ENCODE results near the gene PRM2. TPM values are rescaled to one million over a fixed set of nuclear protein-coding genes. Genes with fewer than 3 reads are reported as not detected.
"Not testable (repeated sequence)": the region's sequence is repeated elsewhere in the genome, so short reads cannot be mapped to it uniquely, and the experiment has no call there.

PRM2 gene
- total RNA-seq, 2 experiments from 2014 or later, result not detected

DNA sequence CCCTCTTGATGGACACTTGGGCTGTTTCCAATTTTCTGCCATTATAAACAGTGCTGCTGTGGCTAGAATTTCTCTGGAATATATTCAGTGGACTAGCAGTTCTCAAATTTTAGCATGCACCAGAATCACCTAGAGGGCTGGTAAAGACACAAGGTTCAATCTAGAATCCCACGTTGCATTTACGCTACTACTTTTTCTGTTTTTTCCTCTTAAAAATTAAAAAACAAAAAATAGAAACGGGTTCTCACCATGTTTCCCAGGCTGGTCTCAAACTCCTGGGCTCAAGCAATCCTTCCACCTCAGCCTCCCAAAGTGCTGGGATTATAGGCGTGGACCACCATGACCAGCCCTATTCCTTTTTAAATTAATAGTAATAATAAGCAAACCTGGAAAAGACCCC is 19.4 kb upstream of the PRM2 start:
- CTCF ChIA-PET, result no interaction called here
- Mint-ChIP-seq H3K4me1 (ENCODE audit: low read depth) (peaks cover 18% of the 10 kb centered on the region), H3K36me3 (no peaks in the 10 kb centered on the region), H3K27ac (no peak overlapping the region), H3K27me3 (peaks cover 6% of the 10 kb centered on the region), H3K4me3 (no peak overlapping the region), H3K9me3 (no peaks in the 10 kb centered on the region)
- POLR2A ChIA-PET, result no interaction called here
- no peak for DNase-seq
- intact Hi-C loops (cut with micrococcal nuclease), result loop anchor here (5.0 kb wide), 1 partner anchor 33 kb away; no protein-coding TSS in a partner anchor

DNA sequence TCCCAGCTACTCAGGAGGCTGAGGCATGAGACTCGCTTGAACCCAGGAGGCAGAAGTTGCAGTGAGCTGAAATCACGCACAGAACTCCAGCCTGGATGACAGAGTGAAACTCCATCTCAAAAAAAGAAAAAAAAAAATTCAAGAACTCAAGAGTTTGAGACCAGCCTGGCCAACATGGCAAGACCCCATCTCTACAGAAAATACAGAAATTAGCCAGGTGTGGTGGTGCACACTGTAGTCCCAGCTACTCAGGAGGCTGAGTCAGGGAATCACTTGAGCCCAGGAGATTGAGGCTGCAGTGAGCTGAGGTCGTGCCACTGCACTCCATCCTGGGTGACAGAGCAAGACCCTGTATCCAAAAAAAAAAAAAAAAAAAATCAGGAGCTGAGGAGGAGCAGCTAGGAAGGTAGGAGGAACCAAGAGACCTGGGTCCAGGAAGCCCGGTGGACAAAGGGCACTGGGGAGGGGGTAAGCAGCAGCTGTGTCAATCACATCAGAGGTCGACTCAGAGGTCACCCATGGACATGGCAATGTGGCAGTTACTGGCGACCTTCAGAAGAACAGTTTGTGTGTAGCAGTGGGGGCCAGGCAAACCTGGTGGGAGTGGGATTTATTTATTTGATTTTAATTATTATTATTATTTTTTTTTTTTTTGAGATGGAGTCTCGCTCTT is 15.9 kb upstream of the PRM2 start:
- H3K4me3 Mint-ChIP-seq, result no peak overlapping the region
- CTCF ChIA-PET, result interaction anchor here (0.8 kb wide), 1 partner anchor 328 kb away, joined by 3 read pairs; no protein-coding TSS in a partner anchor
- no peaks in the 10 kb centered on the region for H3K9me3 Mint-ChIP-seq
- no peaks in the 10 kb centered on the region for H3K36me3 Mint-ChIP-seq
- intact Hi-C loops (cut with micrococcal nuclease), result no loop called here
- peaks cover 10% of the 10 kb centered on the region for H3K27me3 Mint-ChIP-seq
- H3K4me1 Mint-ChIP-seq (ENCODE audit: low read depth), result peaks cover 13% of the 10 kb centered on the region
- no peak for DNase-seq
- H3K27ac Mint-ChIP-seq, result no peak overlapping the region
- POLR2A ChIA-PET, result no interaction called here

GRCh38 chr16:11291091-11291703 is 14.9 kb upstream of the PRM2 start:
- intact Hi-C loops (cut with micrococcal nuclease), result no loop called here
- Mint-ChIP-seq H3K4me1 (ENCODE audit: low read depth) (peaks cover 10% of the 10 kb centered on the region), H3K4me3 (no peak overlapping the region), H3K27ac (no peak overlapping the region), H3K9me3 (no peaks in the 10 kb centered on the region), H3K27me3 (peaks cover 10% of the 10 kb centered on the region), H3K36me3 (no peaks in the 10 kb centered on the region)
- POLR2A ChIA-PET, result no interaction called here
- CTCF ChIA-PET, result interaction anchor here (0.8 kb wide), 1 partner anchor 327 kb away, joined by 3 read pairs; no protein-coding TSS in a partner anchor
- DNase-seq, result no peak

DNA sequence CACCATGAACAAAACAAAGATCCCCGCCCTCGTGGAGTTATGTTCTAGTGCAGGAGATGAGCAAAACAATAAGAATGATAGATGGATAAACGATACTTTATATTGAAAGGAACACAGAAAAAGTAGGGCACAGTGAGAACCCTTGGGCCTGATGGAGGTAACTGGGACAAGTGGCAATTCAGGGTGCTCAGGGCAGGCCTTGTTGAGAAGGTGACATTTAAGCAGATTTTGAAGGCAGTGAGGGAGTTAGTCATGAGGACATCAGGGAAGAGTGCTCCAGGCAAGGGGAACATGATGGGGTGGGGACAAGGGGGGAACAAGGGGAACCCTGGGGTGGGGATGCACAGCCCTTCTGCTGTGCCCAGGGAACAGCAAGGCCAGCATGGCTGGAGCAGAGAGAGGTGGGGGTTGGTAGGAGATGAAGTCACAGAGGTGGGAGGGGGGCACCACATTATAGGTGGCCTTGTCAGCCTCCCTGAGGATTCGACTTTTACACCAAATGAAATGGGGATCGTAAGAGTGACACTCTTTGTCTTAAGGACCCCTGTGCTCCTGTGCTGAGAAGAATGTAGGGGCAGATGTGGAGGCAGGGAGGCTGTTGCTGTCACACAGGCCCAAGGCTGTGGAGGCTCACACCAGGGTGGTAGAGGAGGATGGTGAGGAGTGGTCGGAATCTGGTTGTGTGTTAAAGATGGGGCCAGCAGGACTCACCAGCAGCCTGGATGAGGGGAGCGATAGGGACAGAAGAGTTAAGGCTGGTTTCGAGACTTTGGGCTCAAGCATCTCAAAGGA is 14.0 kb upstream of the PRM2 start:
- peaks cover 19% of the 10 kb centered on the region for H3K4me1 Mint-ChIP-seq (ENCODE audit: low read depth)

GRCh38 chr16:11289696-11290095 is 13.4 kb upstream of the PRM2 start:
- H3K9me3 Mint-ChIP-seq; H3K27ac Mint-ChIP-seq; intact Hi-C loops (cut with micrococcal nuclease); H3K4me3 Mint-ChIP-seq; CTCF ChIA-PET; POLR2A ChIA-PET; DNase-seq; H3K36me3 Mint-ChIP-seq: not testable (repeated sequence)
- Mint-ChIP-seq H3K27me3 (peaks cover 10% of the 10 kb centered on the region), H3K4me1 (ENCODE audit: low read depth) (peaks cover 20% of the 10 kb centered on the region)

More for the DNA sequence above, 14.0 kb upstream of the PRM2 start:
- Mint-ChIP-seq H3K27ac (no peak overlapping the region), H3K4me3 (no peak overlapping the region), H3K9me3 (no peaks in the 10 kb centered on the region), H3K27me3 (peaks cover 10% of the 10 kb centered on the region), H3K36me3 (no peaks in the 10 kb centered on the region)
- ChIA-PET CTCF (no interaction called here), POLR2A (no interaction called here)
- DNase-seq, result no peak
- intact Hi-C loops (cut with micrococcal nuclease), result no loop called here

GRCh38 chr16:11289202-11289601 is 12.9 kb upstream of the PRM2 start:
- no peaks in the 10 kb centered on the region for H3K9me3 Mint-ChIP-seq
- CTCF ChIA-PET, result no interaction called here

GRCh38 chr16:11285842-11286241 is 9.6 kb upstream of the PRM2 start:
- no peak for DNase-seq
- Mint-ChIP-seq H3K27me3 (peaks cover 8% of the 10 kb centered on the region), H3K9me3 (no peaks in the 10 kb centered on the region), H3K36me3 (no peaks in the 10 kb centered on the region), H3K4me3 (no peak overlapping the region), H3K27ac (peak overlapping the region; percentile 35), H3K4me1 (ENCODE audit: low read depth) (peaks cover 20% of the 10 kb centered on the region)
- ChIA-PET POLR2A (interaction anchor here (1.0 to 1.2 kb wide), 3 partner anchors 22 to 69 kb away, joined by 3 read pairs; partner anchors contain the start of gene SOCS1), CTCF (interaction anchor here (1.3 kb wide), 1 partner anchor 321 kb away, joined by 4 read pairs; no protein-coding TSS in a partner anchor)
- intact Hi-C loops (cut with micrococcal nuclease), result no loop called here

More at GRCh38 chr16:11289202-11289601, 12.9 kb upstream of the PRM2 start:
- no peaks in the 10 kb centered on the region for H3K36me3 Mint-ChIP-seq
- no peak overlapping the region for H3K27ac Mint-ChIP-seq
- H3K27me3 Mint-ChIP-seq, result peaks cover 10% of the 10 kb centered on the region
- POLR2A ChIA-PET, result no interaction called here
- H3K4me1 Mint-ChIP-seq (ENCODE audit: low read depth), result peaks cover 20% of the 10 kb centered on the region
- no peak for DNase-seq
- H3K4me3 Mint-ChIP-seq, result no peak overlapping the region
- intact Hi-C loops (cut with micrococcal nuclease), result no loop called here

DNA sequence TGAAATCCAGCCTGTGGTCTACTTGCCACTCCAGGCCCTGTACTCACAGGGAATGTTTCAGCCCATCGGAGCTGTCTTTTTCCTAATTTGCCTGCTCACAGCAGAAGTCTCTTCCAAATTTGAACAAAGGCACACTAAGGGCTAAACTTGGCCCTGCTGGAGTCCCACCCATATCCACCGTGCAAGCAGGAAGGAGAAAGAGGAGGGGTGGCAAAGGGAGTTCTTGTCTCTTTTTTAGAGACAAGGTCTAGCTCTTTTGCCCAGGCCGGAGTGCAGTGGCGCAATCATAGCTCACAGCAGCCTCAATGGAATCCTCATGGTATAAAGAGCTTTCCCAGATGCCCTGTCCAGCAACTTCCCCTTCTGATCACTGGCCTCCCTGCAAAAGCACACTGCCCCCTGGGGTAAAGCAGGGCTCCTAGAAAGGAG is 7.6 kb upstream of the PRM2 start:
- Mint-ChIP-seq H3K27me3 (peaks cover 8% of the 10 kb centered on the region), H3K4me3 (no peak overlapping the region), H3K4me1 (ENCODE audit: low read depth) (peaks cover 20% of the 10 kb centered on the region), H3K36me3 (no peaks in the 10 kb centered on the region), H3K27ac (no peak overlapping the region), H3K9me3 (no peaks in the 10 kb centered on the region)
- intact Hi-C loops (cut with micrococcal nuclease), result no loop called here
- DNase-seq, result no peak
- CTCF ChIA-PET, result interaction anchor here (0.6 to 1.6 kb wide), 2 partner anchors 28 to 88 kb away, joined by 3 to 4 read pairs; partner anchors contain the start of gene SOCS1
- POLR2A ChIA-PET, result no interaction called here

GRCh38 chr16:11280616-11281522 is 4.6 kb upstream of the PRM2 start, which contains the start of gene PRM1:
TSS of gene PRM1 (minus strand) at chr16:11281330. CDS start at chr16:11281238, 92 bp downstream.
- DNase-seq, result no peak
- Mint-ChIP-seq H3K36me3 (no peaks in the 10 kb centered on the region), H3K9me3 (no peaks in the 10 kb centered on the region), H3K4me3 (no peak within 1 kb of the TSS), H3K27me3 (peaks cover 5% of the 10 kb centered on the region), H3K27ac (no peak within 1 kb of the TSS), H3K4me1 (ENCODE audit: low read depth) (peaks cover 6% of the 10 kb centered on the region)
- intact Hi-C loops (cut with micrococcal nuclease), result no loop called here
- POLR2A ChIA-PET, result no interaction called here
- CTCF ChIA-PET, result interaction anchor here (1.2 kb wide), 1 partner anchor 91 kb away, joined by 8 read pairs; no protein-coding TSS in a partner anchor

- ChIA-PET POLR2A (no interaction called here), CTCF (interaction anchor here (1.2 kb wide), 1 partner anchor 93 kb away, joined by 8 read pairs; no protein-coding TSS in a partner anchor)
- Mint-ChIP-seq H3K27ac (no peak overlapping the region), H3K36me3 (no peaks in the 10 kb centered on the region), H3K27me3 (peaks cover 3% of the 10 kb centered on the region), H3K9me3 (no peaks in the 10 kb centered on the region), H3K4me1 (ENCODE audit: low read depth) (no peaks in the 10 kb centered on the region), H3K4me3 (no peak overlapping the region)
- intact Hi-C loops (cut with micrococcal nuclease), result no loop called here
- no peak for DNase-seq
Measured at GRCh38 chr16:11278681-11279628, 2.7 kb upstream of the PRM2 start.
